Measurements from ENCODE around the gene COMP.

COMP gene

GRCh38 chr19:18768997-18769891, 21.9 kb downstream of the COMP start:
- no peak for DNase-seq

GRCh38 chr19:18768046-18768771, 22.9 kb downstream of the COMP start:
- no peak for DNase-seq

GRCh38 chr19:18765224-18765623, 25.9 kb downstream of the COMP start:
- DNase-seq = peak; percentile 5

GRCh38 chr19:18764591-18765051, 26.5 kb downstream of the COMP start:
- no peak for DNase-seq

GRCh38 chr19:18763674-18764590, 27.2 kb downstream of the COMP start:
- no peak for DNase-seq

GRCh38 chr19:18762125-18763023, 28.7 kb downstream of the COMP start:
- no peak for DNase-seq

- no peak for DNase-seq
Measured at GRCh38 chr19:18761531-18762110, 29.5 kb downstream of the COMP start.

GRCh38 chr19:18760440-18761383, 30.4 kb downstream of the COMP start:
- DNase-seq = no peak

- DNase-seq = no peak
Measured at GRCh38 chr19:18759995-18760426, 31.1 kb downstream of the COMP start.

- DNase-seq = no peak
Measured at GRCh38 chr19:18759304-18759994, 31.7 kb downstream of the COMP start.

- DNase-seq = no peak
Measured at GRCh38 chr19:18756896-18757295, 34.2 kb downstream of the COMP start.

GRCh38 chr19:18754501-18754900, 36.6 kb downstream of the COMP start:
- DNase-seq = no peak

GRCh38 chr19:18751571-18751970, 39.5 kb downstream of the COMP start:
- no peak for DNase-seq

GRCh38 chr19:18750295-18750970, 40.7 kb downstream of the COMP start:
- no peak for DNase-seq

GRCh38 chr19:18749362-18750231, 41.5 kb downstream of the COMP start:
- no peak for DNase-seq

- no peak for DNase-seq
Measured at GRCh38 chr19:18746401-18747325, 44.4 kb downstream of the COMP start.

- DNase-seq = no peak
Measured at GRCh38 chr19:18745931-18746330, 45.2 kb downstream of the COMP start.

Measured in NCI-H1417 treated with DMSO at 0.1 percent for 48 hours (cell line).